Measurements from ENCODE around the gene ZNF628. TPM values are rescaled to one million over a fixed set of nuclear protein-coding genes. Genes with fewer than 3 reads are reported as not detected.

ZNF628 gene
- total RNA-seq, 4 donors from 2014 or later, result 5.4 to 17.9 (median 12.2) TPM

DNA sequence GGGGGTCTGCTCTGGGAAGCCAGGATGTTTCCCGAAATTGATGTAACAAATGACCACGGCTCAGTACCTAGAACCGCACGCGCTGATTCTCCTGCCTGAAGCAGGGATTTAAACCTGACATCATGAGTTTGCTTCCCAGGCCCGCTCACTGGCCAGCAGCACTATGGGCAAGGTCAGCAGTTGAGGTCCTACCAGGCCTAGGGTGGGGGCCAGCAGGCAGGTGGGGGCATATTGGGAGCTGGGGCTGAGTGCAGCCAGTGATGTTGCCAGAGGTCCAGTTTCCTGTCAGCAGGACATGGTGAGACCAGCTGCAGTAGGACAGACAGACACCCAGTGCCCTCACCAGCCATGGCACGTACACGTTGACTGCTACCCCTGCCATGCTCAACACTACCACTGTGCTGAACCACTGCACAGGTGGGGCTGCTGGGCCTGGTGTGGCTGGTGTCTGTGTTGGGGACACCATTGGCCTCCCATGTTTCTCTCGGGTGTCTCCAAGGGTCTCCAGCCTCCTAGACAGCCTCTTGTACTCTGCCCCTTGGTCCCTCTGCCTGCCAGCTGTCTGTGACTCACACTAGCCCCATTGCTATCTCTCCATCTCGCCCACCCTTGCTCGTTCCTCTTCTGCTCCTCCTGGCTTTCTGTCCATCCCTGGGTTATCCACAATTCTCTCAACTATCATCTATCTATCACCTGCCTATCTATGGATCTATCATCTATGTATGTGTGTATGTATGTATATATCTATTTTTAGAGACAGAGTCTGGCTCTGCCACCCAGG is 10.8 kb upstream of the ZNF628 start:
- TF ChIP-seq POLR2A (IDR thresholded peaks at IDR 0.05), result no peak
- TF ChIP-seq CTCF (IDR thresholded peaks at IDR 0.05), result no peak
- DNase-seq (ENCODE audit: low spot score in 2 of 2), result no peak
- 72 to 79% methylated on average over 11 of the region's 11 CpGs for WGBS, 2 donors
- intact Hi-C loops (cut with DNase I; ENCODE audit: low total_unique reads), result no loop called here
- no peak overlapping the region for H3K4me3 ChIP-seq (ENCODE audit: low read depth, poor library complexity, severe bottlenecking)

GRCh38 chr19:55466241-55466614 is 10.2 kb upstream of the ZNF628 start:
- TF ChIP-seq POLR2A (IDR thresholded peaks at IDR 0.05) (no peak), CTCF (IDR thresholded peaks at IDR 0.05) (no peak)
- DNase-seq (ENCODE audit: low spot score in 2 of 2), result no peak
- intact Hi-C loops (cut with DNase I; ENCODE audit: low total_unique reads), result no loop called here
- no peak overlapping the region for H3K4me3 ChIP-seq (ENCODE audit: low read depth, poor library complexity, severe bottlenecking)
- 64 to 94% methylated on average over 4 of the region's 4 CpGs for WGBS, 2 donors

GRCh38 chr19:55467236-55468053 is 9.0 kb upstream of the ZNF628 start:
- 31 to 32% methylated on average over 29 of the region's 29 CpGs for WGBS, 2 donors
- intact Hi-C loops (cut with DNase I; ENCODE audit: low total_unique reads), result no loop called here
- DNase-seq (ENCODE audit: low spot score in 2 of 2), result no peak
- no peak overlapping the region for H3K4me3 ChIP-seq (ENCODE audit: low read depth, poor library complexity, severe bottlenecking)
- TF ChIP-seq CTCF (IDR thresholded peaks at IDR 0.05) (peak in 1 of 3 donors; percentile 78), POLR2A (IDR thresholded peaks at IDR 0.05) (no peak)

DNA sequence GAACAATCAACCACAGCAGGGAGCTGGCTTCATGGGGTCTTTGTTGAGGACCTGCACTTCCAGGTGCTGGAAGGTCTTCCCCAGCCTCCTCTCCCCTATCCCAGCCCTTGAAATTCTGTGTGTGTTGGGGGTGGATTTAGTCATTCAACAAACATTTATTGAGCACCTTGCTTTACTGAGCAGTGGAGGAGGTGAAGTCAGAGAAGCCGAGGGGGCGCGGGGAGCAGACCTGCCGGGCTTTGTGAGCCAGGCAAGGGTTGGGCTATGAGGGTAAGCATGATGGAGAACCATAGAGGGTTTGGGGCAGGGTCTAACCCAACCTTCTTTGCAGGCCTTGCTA is 8.4 kb upstream of the ZNF628 start:
- intact Hi-C loops (cut with DNase I; ENCODE audit: low total_unique reads), result no loop called here
- DNase-seq (ENCODE audit: low spot score in 2 of 2), result no peak
- WGBS, 2 donors, result 25 to 31% methylated on average over 4 of the region's 4 CpGs
- no peak for TF ChIP-seq POLR2A (IDR thresholded peaks at IDR 0.05)
- peak in 1 of 3 donors; percentile 5 for TF ChIP-seq CTCF (IDR thresholded peaks at IDR 0.05)
- H3K4me3 ChIP-seq (ENCODE audit: low read depth, poor library complexity, severe bottlenecking), result no peak overlapping the region

- TF ChIP-seq POLR2A (IDR thresholded peaks at IDR 0.05) (no peak), CTCF (IDR thresholded peaks at IDR 0.05) (no peak)
- intact Hi-C loops (cut with DNase I; ENCODE audit: low total_unique reads), result no loop called here
- DNase-seq (ENCODE audit: low spot score in 2 of 2), result no peak
- H3K4me3 ChIP-seq (ENCODE audit: low read depth, poor library complexity, severe bottlenecking), result no peak overlapping the region
- WGBS, 2 donors, result 54 to 59% methylated on average over 13 of the region's 13 CpGs
Observed at GRCh38 chr19:55471266-55471665, 5.2 kb upstream of the ZNF628 start.
